ENCODE results near the gene LEO1. TPM values are rescaled to one million over a fixed set of nuclear protein-coding genes. Genes with fewer than 3 reads are reported as not detected.

LEO1 gene
- total RNA-seq, 1 donor from 2014 or later = 19.9 TPM

DNA sequence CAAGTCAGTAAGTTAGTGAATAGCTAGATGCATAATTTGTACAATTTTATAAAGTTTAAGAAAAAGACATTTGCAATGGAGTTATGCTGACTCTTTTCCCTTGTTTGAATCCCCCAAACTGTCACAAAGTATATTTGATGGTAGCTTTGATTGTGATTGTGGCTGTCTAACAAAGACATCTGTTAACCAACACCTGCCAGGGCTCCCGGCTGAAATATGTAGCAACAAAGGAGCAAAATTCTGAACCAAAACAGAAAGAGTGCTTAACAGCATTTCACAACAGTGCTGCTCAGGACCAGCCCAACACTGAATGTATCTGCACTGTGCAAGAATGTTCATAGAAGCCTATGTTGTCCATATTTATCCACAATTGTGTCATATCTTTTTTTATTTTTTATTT lies 39.4 kb downstream of the LEO1 start:
- peaks cover 1% of the 10 kb centered on the region for H3K36me3 ChIP-seq (ENCODE audit: control insufficient read depth, insufficient read depth, low read length)
- TF ChIP-seq, protein P1, sequence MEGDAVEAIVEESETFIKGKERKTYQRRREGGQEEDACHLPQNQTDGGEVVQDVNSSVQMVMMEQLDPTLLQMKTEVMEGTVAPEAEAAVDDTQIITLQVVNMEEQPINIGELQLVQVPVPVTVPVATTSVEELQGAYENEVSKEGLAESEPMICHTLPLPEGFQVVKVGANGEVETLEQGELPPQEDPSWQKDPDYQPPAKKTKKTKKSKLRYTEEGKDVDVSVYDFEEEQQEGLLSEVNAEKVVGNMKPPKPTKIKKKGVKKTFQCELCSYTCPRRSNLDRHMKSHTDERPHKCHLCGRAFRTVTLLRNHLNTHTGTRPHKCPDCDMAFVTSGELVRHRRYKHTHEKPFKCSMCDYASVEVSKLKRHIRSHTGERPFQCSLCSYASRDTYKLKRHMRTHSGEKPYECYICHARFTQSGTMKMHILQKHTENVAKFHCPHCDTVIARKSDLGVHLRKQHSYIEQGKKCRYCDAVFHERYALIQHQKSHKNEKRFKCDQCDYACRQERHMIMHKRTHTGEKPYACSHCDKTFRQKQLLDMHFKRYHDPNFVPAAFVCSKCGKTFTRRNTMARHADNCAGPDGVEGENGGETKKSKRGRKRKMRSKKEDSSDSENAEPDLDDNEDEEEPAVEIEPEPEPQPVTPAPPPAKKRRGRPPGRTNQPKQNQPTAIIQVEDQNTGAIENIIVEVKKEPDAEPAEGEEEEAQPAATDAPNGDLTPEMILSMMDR (IDR thresholded peaks at IDR 0.05; ENCODE audit: insufficient read depth, low read length, poor library complexity, severe bottlenecking) = no peak
- no peak for DNase-seq (ENCODE audit: low read depth)
- H3K27me3 ChIP-seq (ENCODE audit: control insufficient read depth, insufficient read depth, low read length) = no peaks in the 10 kb centered on the region
- no peak overlapping the region for H3K4me3 ChIP-seq (ENCODE audit: low read depth, low read length)

DNA sequence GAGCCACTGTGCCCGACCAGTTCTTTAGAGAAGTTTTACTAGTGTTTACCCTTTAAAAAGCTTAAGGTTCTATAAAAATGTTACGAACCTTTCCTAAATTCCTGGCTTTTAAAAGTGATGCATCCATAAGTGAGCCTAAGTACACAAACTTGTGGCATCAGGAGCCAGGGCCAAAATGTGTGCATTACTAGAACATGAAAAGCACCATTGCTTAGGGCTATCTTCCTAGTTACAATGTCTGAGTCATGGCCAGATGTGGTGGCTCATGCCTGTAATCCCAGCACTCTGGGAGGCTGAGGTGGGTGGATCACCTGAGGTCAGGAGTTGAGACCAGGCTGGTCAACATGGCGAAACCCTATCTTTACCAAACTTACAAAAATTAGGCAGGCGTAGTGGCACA lies 39.9 kb downstream of the LEO1 start:
- peaks cover 1% of the 10 kb centered on the region for H3K36me3 ChIP-seq (ENCODE audit: control insufficient read depth, insufficient read depth, low read length)
- no peak for DNase-seq (ENCODE audit: low read depth)
- TF ChIP-seq, protein P1 (IDR thresholded peaks at IDR 0.05; ENCODE audit: insufficient read depth, low read length, poor library complexity, severe bottlenecking) = no peak
- no peak overlapping the region for H3K4me3 ChIP-seq (ENCODE audit: low read depth, low read length)
- no peaks in the 10 kb centered on the region for H3K27me3 ChIP-seq (ENCODE audit: control insufficient read depth, insufficient read depth, low read length)

DNA sequence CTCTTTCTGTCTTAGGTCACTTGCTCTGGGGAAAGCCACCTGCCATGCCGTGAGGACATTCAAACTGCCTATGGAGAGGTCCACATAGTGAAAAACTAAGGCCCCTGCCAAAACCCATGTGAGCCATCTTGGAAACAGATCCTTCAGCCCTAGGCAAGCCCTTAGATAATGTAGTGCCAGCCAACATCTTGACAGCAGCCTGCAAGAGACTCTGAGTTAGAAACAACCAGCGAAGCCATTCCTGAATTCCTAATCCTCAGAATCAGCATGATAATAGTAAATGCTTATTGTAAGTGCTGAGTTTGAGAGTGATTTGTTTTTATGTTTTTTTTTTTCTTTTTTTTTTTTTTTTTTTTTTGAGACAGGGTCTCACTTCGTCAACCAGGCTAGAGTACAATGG lies 40.6 kb downstream of the LEO1 start:
- DNase-seq (ENCODE audit: low read depth) = no peak

DNA sequence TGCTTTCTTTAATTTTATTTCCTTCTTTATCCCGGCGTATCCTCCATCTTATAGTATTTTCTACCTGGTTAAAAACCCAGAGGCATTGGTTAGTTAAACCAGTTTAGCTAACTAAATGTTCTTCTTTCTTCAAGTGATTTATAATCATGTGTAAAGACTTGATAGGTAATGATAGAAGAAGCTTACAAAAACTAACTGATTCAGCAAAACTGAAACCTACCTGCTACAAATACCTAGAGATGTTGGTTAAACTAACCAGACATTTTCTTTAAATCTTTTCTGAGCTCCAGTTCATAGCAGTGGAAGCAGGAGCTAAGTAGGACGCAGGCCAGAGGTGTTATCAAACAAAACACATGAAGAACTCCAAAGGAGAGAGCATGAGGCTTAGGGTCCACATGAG lies 44.8 kb downstream of the LEO1 start:
- no peaks in the 10 kb centered on the region for H3K27me3 ChIP-seq (ENCODE audit: control insufficient read depth, insufficient read depth, low read length)
- H3K4me3 ChIP-seq (ENCODE audit: low read depth, low read length) = no peak overlapping the region
- peaks cover 1% of the 10 kb centered on the region for H3K36me3 ChIP-seq (ENCODE audit: control insufficient read depth, insufficient read depth, low read length)
- no peak for DNase-seq (ENCODE audit: low read depth)
- TF ChIP-seq, protein P1 (IDR thresholded peaks at IDR 0.05; ENCODE audit: insufficient read depth, low read length, poor library complexity, severe bottlenecking) = no peak

More for the DNA sequence above, 40.6 kb downstream of the LEO1 start:
- H3K27me3 ChIP-seq (ENCODE audit: control insufficient read depth, insufficient read depth, low read length) = no peaks in the 10 kb centered on the region
- TF ChIP-seq, protein P1 (IDR thresholded peaks at IDR 0.05; ENCODE audit: insufficient read depth, low read length, poor library complexity, severe bottlenecking) = no peak
- peaks cover 1% of the 10 kb centered on the region for H3K36me3 ChIP-seq (ENCODE audit: control insufficient read depth, insufficient read depth, low read length)
- H3K4me3 ChIP-seq (ENCODE audit: low read depth, low read length) = no peak overlapping the region

DNA sequence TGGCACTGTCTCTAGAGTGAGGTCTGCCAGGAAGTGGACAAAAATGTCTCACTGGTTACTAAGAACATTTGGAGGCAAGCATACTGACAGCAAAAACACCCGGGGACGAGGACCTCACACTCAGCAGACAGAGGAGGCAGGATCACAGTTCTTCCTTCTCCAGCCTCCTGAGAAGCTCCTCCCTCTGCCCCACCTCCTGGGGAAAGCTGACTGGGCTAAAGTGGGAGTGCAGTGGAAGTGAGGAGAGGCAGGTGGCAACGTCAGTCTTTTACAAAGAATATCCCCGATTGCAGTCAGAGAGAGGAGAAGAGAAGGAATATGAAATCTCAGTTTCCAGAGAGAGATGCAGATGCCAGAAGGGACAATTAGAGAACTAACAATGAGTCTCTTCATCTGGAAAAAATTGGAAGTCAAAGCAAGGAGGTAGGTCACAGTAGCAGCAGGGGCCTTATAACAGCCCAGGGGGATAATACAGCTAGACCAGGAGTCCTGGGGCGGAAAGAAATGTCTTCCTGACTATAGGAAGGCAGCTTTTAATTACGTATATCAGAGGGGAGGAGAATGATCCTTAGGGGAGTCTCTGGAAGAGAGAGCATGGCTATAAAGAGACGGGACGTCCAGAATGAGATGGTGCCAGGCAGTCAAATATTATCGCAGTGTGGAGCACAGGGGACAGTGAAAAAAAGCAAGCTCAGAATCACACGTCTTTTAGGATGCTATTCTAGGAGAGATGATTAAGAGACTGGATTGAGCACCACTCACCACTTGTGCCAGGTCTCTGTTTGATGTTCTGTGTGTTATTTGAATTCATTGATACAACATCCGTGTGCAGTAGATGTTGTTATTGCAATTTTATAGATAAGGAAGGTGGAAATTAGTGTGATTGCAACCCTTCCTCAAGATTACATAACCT lies 47.2 kb downstream of the LEO1 start:
- Histone ChIP-seq H3K36me3 (ENCODE audit: control insufficient read depth, insufficient read depth, low read length) (no peaks in the 10 kb centered on the region), H3K4me3 (ENCODE audit: low read depth, low read length) (no peak overlapping the region), H3K27me3 (ENCODE audit: control insufficient read depth, insufficient read depth, low read length) (no peaks in the 10 kb centered on the region)
- DNase-seq (ENCODE audit: low read depth) = no peak
- TF ChIP-seq, protein P1 (IDR thresholded peaks at IDR 0.05; ENCODE audit: insufficient read depth, low read length, poor library complexity, severe bottlenecking) = no peak
